Neural cell (in vitro differentiated cells): ENCODE results near the gene SERINC5. TPM values are rescaled to one million over a fixed set of nuclear protein-coding genes. Genes with fewer than 3 reads are reported as not detected.

Experiments
- H2AFZ ChIP-seq: fragments of 200-600, 300-800 bp; sonication (generic), shearing (Covaris generic); 2 replicates; pipeline ENCODE4 v1.6.0; 2014; ENCODE audit warnings: low read depth, mild to moderate bottlenecking, antibody characterized with exemption, low read length, moderate library complexity
- H3F3A ChIP-seq: fragments of 200-600 bp; shearing (Covaris generic); 2 replicates; pipeline ENCODE4 v1.6.1; 2016; ENCODE audit warnings: mild to moderate bottlenecking, moderate library complexity, mixed read lengths, antibody characterized with exemption, low read length; ENCODE audit not compliant: insufficient read depth, poor library complexity, severe bottlenecking
- H3K27ac ChIP-seq: fragments of 200-600, 300-800 bp; sonication (generic), shearing (Covaris generic); 2 replicates; pipeline ENCODE4 v1.5.1; 2014; ENCODE audit warnings: mild to moderate bottlenecking, low read length, moderate library complexity
- H3K27me3 ChIP-seq: fragments of 300-800, 200-600 bp; sonication (generic), shearing (Covaris generic); 2 replicates; pipeline ENCODE4 v1.6.0; 2014; ENCODE audit warnings: mild to moderate bottlenecking, low read depth, low read length, moderate library complexity; ENCODE audit not compliant: insufficient read depth
- H3K36me3 ChIP-seq: fragments of 300-800, 200-600 bp; sonication (generic), shearing (Covaris generic); 2 replicates; pipeline ENCODE4 v1.5.1; 2014; ENCODE audit warnings: mild to moderate bottlenecking, antibody characterized with exemption, low read length, moderate library complexity; ENCODE audit not compliant: insufficient read depth
- H3K4me2 ChIP-seq: fragments of 300-800, 200-600 bp; sonication (generic), shearing (Covaris generic); 2 replicates; pipeline ENCODE4 v1.6.0; 2014; ENCODE audit warnings: mild to moderate bottlenecking, low read length
- H3K4me3 ChIP-seq: fragments of 300-800, 200-600 bp; sonication (generic), shearing (Covaris generic); 2 replicates; pipeline ENCODE4 v1.5.1; 2014; ENCODE audit warnings: mild to moderate bottlenecking, low read length, moderate library complexity
- H3K79me2 ChIP-seq: fragments of 200-600 bp; shearing (Covaris generic); replicated peaks from 2 replicates; pipeline ENCODE4 v1.6.0; 2014; ENCODE audit warnings: mild to moderate bottlenecking, low read length, moderate library complexity; ENCODE audit not compliant: insufficient read depth
- H3K9ac ChIP-seq: fragments of 300-800, 200-600 bp; sonication (generic), shearing (Covaris generic); 2 replicates; pipeline ENCODE4 v1.6.1; 2016; ENCODE audit warnings: mild to moderate bottlenecking, low read length, mixed read lengths
- H3K9me2 ChIP-seq: fragments of 200-600 bp; shearing (Covaris generic); 2 replicates; pipeline ENCODE4 v1.6.1; 2016; ENCODE audit warnings: mild to moderate bottlenecking, low read length, mixed read lengths; ENCODE audit not compliant: insufficient read depth
- H3K9me3 ChIP-seq: fragments of 200-600, 300-800 bp; sonication (generic), shearing (Covaris generic); 2 replicates; pipeline ENCODE4 v1.6.1; 2016; ENCODE audit warnings: mild to moderate bottlenecking, mixed run types, low read length, moderate library complexity, mixed read lengths
- H4K20me1 ChIP-seq: fragments of 200-600 bp; shearing (Covaris generic); 2 replicates; pipeline ENCODE4 v1.6.1; 2016; ENCODE audit warnings: mild to moderate bottlenecking, mixed run types; ENCODE audit not compliant: insufficient read depth
- EP300 ChIP-seq: fragments of 450-650 bp; conservative IDR thresholded peaks from 2 replicates; pipeline ENCODE4 v1.6.1; 2014; ENCODE audit warnings: antibody characterized with exemption, mild to moderate bottlenecking, moderate library complexity; ENCODE audit not compliant: poor library complexity, severe bottlenecking
- EZH2 ChIP-seq: fragments of 200-600, 300-800 bp; shearing (Covaris generic), sonication (generic); IDR thresholded peaks from 2 replicates; pipeline ENCODE4 v1.6.1; 2014; ENCODE audit warnings: antibody characterized with exemption, low read length, borderline replicate concordance, mild to moderate bottlenecking; ENCODE audit not compliant: insufficient read depth, poor library complexity, severe bottlenecking
- MXI1 ChIP-seq: fragments of 450-650 bp; conservative IDR thresholded peaks from 2 replicates; pipeline ENCODE4 v1.6.1; 2014; ENCODE audit warnings: antibody characterized with exemption, mild to moderate bottlenecking; ENCODE audit not compliant: poor library complexity, severe bottlenecking
- RAD21 ChIP-seq: fragments of 450-650 bp; conservative IDR thresholded peaks from 2 replicates; pipeline ENCODE4 v1.6.1; 2014; ENCODE audit warnings: antibody characterized with exemption, mild to moderate bottlenecking, moderate library complexity
- REST ChIP-seq: IDR thresholded peaks from 2 replicates; pipeline ENCODE4 v1.6.1; 2012; ENCODE audit warnings: borderline replicate concordance
- SMC3 ChIP-seq: fragments of 450-650 bp; conservative IDR thresholded peaks from 2 replicates; pipeline ENCODE4 v1.6.1; 2014; ENCODE audit warnings: antibody characterized with exemption, mild to moderate bottlenecking, moderate library complexity; ENCODE audit not compliant: poor library complexity
- TAF1 ChIP-seq: IDR thresholded peaks from 2 replicates; pipeline ENCODE4 v1.6.1; 2012; ENCODE audit warnings: low read depth
- polyA plus RNA-seq: library from polyadenylated mRNA; depleted of rRNA; stranded (reverse); fragments of >200 nt; gene quantifications from 2 replicates; pipeline ENCODE4 v1.2.3, GENCODE V29; 2014
- TF ChIP-seq, protein P1 (sequence below): fragments of 450-650 bp; IDR thresholded peaks from 2 replicates; pipeline ENCODE4 v1.5.1; 2014; ENCODE audit warnings: antibody characterized with exemption, mild to moderate bottlenecking, moderate library complexity; ENCODE audit not compliant: poor library complexity, severe bottlenecking

SERINC5 gene
- polyA plus RNA-seq, 1 donor from 2014 or later = 5.8 TPM

DNA sequence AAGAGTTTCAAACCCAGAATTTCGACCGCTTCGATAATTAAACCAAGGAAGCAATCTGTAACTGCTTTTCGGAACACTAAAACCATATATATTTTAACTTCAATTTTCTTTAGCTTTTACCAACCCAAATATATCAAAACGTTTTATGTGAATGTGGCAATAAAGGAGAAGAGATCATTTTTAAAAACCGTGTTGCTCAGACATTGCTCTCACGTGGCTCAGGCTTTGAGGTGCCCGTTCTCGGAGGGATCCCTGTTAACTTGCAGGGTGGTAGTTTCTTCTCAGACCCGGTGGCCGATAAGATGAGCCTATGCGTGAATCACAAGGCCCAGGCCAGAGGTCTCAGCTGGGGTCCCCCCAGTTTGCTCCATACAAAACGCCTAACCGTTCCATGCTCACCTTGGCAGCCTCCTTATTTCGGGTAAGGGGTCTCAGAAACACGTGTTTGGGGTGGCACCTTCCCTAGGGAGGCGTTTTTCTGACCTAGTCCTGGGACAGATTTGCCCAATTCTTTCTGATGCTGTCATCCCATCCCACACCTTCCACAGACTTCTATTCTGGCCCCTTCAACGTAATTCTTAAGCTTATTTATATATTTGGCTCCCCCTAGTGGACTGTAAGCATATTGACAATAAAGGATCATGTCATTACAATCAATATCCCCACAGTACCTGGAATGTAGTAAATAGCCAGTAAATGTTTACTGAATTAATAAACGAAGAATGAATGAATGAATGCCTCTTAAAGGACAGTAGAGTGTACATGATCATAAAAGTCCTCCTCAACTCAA is 172.6 kb downstream of the SERINC5 start:
- Histone ChIP-seq H3K9ac (no peak overlapping the region), H3K36me3 (no peaks in the 10 kb centered on the region), H3K9me3 (no peaks in the 10 kb centered on the region), H4K20me1 (no peaks in the 10 kb centered on the region), H3K27me3 (no peaks in the 10 kb centered on the region), H2AFZ (no peak overlapping the region), H3K4me3 (no peak overlapping the region), H3F3A (no peaks in the 10 kb centered on the region), H3K4me2 (no peak overlapping the region), H3K27ac (no peak overlapping the region), H3K9me2 (no peaks in the 10 kb centered on the region), H3K79me2 (no peaks in the 10 kb centered on the region)
- no peak for TF ChIP-seq EZH2
- TF ChIP-seq, protein P1, sequence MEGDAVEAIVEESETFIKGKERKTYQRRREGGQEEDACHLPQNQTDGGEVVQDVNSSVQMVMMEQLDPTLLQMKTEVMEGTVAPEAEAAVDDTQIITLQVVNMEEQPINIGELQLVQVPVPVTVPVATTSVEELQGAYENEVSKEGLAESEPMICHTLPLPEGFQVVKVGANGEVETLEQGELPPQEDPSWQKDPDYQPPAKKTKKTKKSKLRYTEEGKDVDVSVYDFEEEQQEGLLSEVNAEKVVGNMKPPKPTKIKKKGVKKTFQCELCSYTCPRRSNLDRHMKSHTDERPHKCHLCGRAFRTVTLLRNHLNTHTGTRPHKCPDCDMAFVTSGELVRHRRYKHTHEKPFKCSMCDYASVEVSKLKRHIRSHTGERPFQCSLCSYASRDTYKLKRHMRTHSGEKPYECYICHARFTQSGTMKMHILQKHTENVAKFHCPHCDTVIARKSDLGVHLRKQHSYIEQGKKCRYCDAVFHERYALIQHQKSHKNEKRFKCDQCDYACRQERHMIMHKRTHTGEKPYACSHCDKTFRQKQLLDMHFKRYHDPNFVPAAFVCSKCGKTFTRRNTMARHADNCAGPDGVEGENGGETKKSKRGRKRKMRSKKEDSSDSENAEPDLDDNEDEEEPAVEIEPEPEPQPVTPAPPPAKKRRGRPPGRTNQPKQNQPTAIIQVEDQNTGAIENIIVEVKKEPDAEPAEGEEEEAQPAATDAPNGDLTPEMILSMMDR = peak; percentile 88
- TF ChIP-seq SMC3 = peak; percentile 82
- peak; percentile 83 for TF ChIP-seq RAD21
- TF ChIP-seq MXI1 = no peak
- no peak for TF ChIP-seq TAF1

DNA sequence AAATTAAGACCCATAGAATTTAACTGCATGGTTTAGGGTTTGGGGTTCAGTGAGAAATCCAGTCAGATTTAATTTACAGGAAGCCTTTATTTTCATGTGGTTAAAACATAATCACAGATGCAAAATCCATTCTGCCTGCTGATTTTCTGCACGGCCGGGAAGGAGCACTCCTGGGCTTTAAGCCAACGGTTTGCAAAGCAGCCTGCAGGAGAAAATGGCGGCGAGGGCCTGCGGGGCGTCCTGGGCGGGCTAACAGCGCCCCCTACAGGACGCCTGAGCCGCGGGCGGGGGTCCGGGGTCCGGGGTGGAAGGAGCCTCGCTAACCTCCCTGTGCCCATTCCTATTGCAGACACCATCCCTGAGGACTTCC is 173.1 kb downstream of the SERINC5 start:
- Histone ChIP-seq H3K36me3 (no peaks in the 10 kb centered on the region), H3K27ac (no peak overlapping the region), H2AFZ (no peak overlapping the region), H3K27me3 (no peaks in the 10 kb centered on the region), H3F3A (no peaks in the 10 kb centered on the region), H3K4me3 (no peak overlapping the region), H3K9ac (no peak overlapping the region), H3K9me2 (no peaks in the 10 kb centered on the region), H3K4me2 (no peak overlapping the region), H4K20me1 (no peaks in the 10 kb centered on the region), H3K9me3 (no peaks in the 10 kb centered on the region), H3K79me2 (no peaks in the 10 kb centered on the region)
- TF ChIP-seq, protein P1 = peak; percentile 13
- TF ChIP-seq RAD21 = no peak

DNA sequence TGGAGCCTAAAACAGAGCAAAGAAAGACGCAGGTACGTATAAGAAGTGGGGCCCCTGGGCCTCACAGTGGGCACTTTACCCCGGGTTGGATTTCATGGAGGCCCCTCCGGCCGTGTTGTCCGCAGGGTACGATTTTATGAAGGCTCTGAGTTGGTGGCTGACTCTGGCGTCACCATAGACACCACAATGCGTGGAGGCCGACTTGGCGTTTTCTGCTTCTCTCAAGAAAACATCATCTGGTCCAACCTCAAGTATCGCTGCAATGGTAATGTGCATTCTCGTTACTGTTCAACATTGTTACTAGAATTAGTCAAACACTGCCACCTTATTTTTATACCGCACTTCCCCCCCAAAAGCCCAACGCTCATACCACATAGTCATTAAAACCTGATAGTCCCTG is 173.6 kb downstream of the SERINC5 start:
- H3K36me3 ChIP-seq = no peaks in the 10 kb centered on the region
- no peaks in the 10 kb centered on the region for H3K27me3 ChIP-seq

More for the DNA sequence above, 173.6 kb downstream of the SERINC5 start:
- Histone ChIP-seq H3K9me2 (no peaks in the 10 kb centered on the region), H3K4me3 (no peak overlapping the region), H3K9ac (no peak overlapping the region), H3F3A (no peaks in the 10 kb centered on the region), H3K27ac (no peak overlapping the region), H3K79me2 (no peaks in the 10 kb centered on the region), H2AFZ (no peak overlapping the region), H3K4me2 (no peak overlapping the region), H3K9me3 (no peaks in the 10 kb centered on the region), H4K20me1 (no peaks in the 10 kb centered on the region)
- no peak for TF ChIP-seq RAD21
- TF ChIP-seq, protein P1 = no peak
- TF ChIP-seq MXI1 = no peak
- TF ChIP-seq REST = no peak
- no peak for TF ChIP-seq EP300
